Rectal smooth muscle tissue (tissue), 1 donor: ENCODE measurements around the gene IGF2.

ENCODE experiments used
- H3K27ac ChIP-seq: one replicate; pipeline ENCODE4 v1.7.0; 2013; ENCODE audit warnings: low read depth, low read length, inconsistent platforms
- H3K27me3 ChIP-seq: one replicate; pipeline ENCODE4 v1.7.0; 2013; ENCODE audit warnings: low read length; ENCODE audit not compliant: control insufficient read depth, insufficient read depth
- H3K36me3 ChIP-seq: one replicate; pipeline ENCODE4 v1.7.0; 2013; ENCODE audit warnings: low read length; ENCODE audit not compliant: control insufficient read depth, insufficient read depth
- H3K4me1 ChIP-seq: one replicate; pipeline ENCODE4 v1.7.0; 2013; ENCODE audit warnings: low read length; ENCODE audit not compliant: control insufficient read depth, insufficient read depth
- H3K4me3 ChIP-seq: one replicate; pipeline ENCODE4 v1.7.0; 2013; ENCODE audit warnings: low read length
- H3K9ac ChIP-seq: one replicate; pipeline ENCODE4 v1.7.0; 2013; ENCODE audit warnings: low read length

IGF2 gene

DNA sequence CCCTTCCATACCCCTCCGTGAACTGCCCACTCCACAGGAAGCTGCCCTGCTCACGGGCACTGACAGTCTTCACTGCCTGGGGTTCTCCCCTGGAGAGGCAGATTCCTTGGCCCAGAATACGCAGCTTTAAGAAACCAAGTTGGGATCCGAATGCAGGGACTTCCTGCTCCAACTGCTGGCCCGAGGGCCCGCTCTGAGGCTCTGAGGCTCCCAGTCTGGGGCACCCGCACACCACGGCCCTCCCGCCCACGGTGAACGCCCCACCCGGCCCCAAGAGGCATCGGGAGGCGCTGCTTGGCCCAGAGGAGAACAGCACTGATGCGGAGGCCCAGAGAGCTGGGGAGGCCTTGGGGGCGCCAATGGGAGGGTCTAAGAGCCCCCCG is 42.3 kb downstream of the IGF2 start:
- Histone ChIP-seq H3K27me3 (no peaks in the 10 kb centered on the region), H3K27ac (no peak overlapping the region), H3K4me3 (no peak overlapping the region), H3K4me1 (no peaks in the 10 kb centered on the region), H3K36me3 (no peaks in the 10 kb centered on the region), H3K9ac (no peak overlapping the region)

DNA sequence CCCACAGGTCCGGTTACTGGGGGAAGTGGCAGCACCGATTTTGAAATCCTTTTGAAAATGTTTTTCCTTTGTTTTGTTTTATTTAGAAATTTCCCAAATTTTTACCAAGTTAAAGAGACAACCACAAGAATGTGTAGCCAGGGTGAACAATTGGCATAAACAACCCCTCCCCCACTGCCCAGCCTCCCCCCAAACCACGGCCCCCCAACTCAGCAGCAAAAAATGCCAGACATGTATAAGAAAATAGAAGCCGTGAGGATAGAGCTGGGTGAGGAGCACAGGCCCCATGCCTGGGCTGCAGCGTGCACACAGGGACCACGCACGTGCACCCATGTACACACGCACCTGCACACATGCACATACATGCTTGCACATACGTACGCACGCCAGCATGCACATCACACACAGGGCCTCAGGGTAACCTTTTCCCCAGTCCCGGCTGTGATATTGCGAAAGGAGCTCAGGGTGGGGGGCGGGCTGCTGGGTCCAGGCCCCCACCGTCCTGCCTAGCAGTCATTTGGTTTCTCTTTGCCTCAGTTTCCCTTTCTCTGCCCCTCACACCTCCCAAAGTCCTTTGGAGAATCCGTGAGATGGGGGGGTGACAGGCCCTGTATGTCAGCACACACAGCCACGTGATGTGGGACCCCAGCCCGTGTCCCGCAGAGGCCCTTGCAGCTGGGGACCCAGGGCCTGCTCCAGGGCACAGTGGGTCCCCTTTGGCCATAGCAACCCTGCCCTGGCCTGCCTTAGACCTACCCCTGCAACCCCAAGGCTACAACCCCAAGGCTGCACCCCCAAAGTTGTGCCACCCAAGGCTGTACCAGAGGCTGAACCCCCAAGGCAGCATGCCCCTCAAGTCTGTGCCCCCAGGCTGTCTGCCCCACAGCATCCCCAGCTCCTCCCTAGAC is 42.9 kb downstream of the IGF2 start:
- no peaks in the 10 kb centered on the region for H3K4me1 ChIP-seq
- no peak overlapping the region for H3K27ac ChIP-seq
- no peaks in the 10 kb centered on the region for H3K27me3 ChIP-seq
- no peak overlapping the region for H3K9ac ChIP-seq
- no peaks in the 10 kb centered on the region for H3K36me3 ChIP-seq
- H3K4me3 ChIP-seq = no peak overlapping the region

DNA sequence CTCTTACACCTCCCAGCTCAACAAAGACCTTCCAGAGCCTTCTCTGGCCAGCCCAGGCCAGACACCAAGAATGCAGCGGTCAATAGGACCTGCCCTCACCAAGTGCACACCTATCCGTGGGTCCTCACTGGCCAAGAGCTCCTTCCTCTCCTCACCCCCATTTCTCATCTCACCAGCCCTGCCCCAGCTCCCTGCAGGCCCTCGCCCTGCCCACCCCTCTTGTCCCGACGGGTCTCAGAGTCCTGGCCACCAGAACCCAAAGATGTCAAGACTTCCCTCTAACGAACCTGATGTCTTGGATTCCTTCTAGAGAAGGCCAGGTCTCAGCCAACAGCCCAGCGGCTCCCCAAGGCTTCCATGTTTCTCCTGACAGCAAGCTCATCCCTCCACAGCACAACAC is 43.6 kb downstream of the IGF2 start:
- no peaks in the 10 kb centered on the region for H3K4me1 ChIP-seq
- no peaks in the 10 kb centered on the region for H3K36me3 ChIP-seq
- H3K27me3 ChIP-seq = no peaks in the 10 kb centered on the region
- no peak overlapping the region for H3K27ac ChIP-seq
- no peak overlapping the region for H3K9ac ChIP-seq
- no peak overlapping the region for H3K4me3 ChIP-seq

DNA sequence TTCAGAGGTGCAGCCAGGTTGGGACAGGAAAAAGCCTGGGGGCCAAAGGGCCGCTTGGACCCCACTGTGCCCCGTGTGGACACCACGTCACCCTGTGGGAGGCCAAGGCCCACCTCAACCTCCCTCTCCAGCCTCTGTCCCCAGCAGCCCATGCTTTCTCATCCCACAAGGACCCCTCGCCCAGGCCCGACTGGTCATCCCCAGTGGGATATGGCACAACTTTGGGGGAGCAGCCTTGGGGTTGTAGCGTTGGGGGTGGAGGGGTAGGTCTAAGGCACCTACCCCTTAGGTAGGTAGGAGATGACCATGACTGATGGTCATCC is 44.0 kb downstream of the IGF2 start:
- H3K4me1 ChIP-seq = no peaks in the 10 kb centered on the region
- H3K4me3 ChIP-seq = no peak overlapping the region
- H3K27me3 ChIP-seq = no peaks in the 10 kb centered on the region
- H3K9ac ChIP-seq = no peak overlapping the region
- no peaks in the 10 kb centered on the region for H3K36me3 ChIP-seq
- H3K27ac ChIP-seq = no peak overlapping the region

DNA sequence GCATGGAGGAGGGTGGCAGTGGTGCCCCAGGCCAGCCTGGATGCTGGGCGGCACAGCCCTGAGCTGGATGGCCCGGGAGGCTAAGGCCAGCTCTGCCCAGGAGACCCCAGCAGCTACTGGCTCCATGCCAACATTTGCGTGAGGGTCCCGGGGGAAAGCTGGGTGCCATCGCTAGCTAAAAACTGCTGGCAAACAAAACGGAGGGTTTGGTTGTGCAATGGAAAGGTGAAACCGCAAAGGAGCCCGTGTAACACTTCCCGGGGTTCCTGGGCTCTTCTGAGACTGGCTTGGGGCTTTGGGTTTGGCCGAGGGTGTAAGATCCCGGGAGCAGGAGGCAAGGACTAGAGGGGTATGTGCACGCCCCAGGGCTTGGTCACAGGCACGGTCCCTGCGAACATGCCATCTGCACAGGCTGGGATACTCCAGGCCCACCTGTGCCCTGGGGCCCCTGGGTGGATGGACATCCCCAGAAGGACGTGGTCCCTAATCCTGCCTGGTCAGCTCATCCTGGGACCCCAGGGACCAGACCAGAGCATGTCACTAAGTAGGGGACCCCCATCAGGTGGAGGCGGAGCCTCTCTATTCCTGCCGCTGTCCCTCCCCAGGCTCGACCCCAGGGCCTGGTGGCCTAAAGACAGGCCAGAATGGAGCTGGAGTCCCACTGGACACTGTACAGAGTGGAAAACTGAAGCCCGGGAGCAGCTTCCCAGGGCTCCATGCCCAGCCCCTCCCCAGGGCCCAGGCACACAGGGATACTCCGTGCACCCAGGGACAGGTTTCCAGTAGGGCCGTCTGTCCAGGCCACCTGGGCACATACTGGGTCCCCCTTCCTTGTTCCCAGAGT is 44.6 kb downstream of the IGF2 start:
- Histone ChIP-seq H3K9ac (no peak overlapping the region), H3K27ac (no peak overlapping the region), H3K27me3 (no peaks in the 10 kb centered on the region)

DNA sequence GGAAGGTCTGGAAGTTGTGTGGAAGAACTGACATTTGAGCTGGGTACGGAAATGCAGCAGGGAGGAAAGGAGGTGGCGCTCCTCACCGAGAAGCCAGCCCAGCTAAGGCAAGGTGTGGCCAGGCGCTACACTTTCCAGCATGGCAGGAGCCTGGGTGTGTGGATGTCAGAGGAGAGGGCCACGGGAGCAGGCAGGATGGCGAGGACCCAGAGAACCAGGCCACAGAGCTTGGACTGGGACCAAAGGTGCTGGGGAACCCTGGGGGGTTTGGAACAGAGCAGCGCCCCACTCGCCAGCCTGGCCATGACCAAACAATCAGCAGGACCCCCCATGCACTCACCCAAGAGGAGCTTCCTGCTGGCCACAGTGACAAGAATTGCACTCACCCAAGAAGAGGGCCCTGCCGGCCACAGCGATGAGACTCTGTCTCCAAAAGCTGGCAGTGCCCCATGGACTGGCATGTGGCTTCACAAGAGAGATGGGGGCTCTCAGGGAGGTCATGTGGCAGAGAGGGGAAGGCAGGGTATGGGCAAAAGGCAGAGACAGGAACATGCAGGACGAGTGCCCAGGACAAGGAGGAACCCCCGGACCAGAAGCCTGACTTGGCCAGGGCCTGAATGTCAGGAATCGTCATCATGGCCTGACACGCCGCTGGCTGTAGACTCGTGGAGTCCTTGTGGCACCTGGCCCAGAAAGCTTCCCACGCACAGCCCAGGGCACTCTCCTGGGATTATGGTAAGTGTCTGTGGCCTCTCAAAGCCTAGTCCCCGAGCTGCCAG is 45.4 kb downstream of the IGF2 start:
- Histone ChIP-seq H3K4me3 (no peak overlapping the region), H3K36me3 (no peaks in the 10 kb centered on the region), H3K9ac (no peak overlapping the region), H3K27ac (no peak overlapping the region), H3K4me1 (no peaks in the 10 kb centered on the region), H3K27me3 (no peaks in the 10 kb centered on the region)

More for the DNA sequence above, 44.6 kb downstream of the IGF2 start:
- no peak overlapping the region for H3K4me3 ChIP-seq
- H3K36me3 ChIP-seq = no peaks in the 10 kb centered on the region
- no peaks in the 10 kb centered on the region for H3K4me1 ChIP-seq

GRCh38 chr11:2092956-2093412 is 46.2 kb downstream of the IGF2 start:
- Histone ChIP-seq H3K36me3 (no peaks in the 10 kb centered on the region), H3K27ac (no peak overlapping the region), H3K9ac (no peak overlapping the region), H3K27me3 (no peaks in the 10 kb centered on the region), H3K4me1 (no peaks in the 10 kb centered on the region), H3K4me3 (no peak overlapping the region)

DNA sequence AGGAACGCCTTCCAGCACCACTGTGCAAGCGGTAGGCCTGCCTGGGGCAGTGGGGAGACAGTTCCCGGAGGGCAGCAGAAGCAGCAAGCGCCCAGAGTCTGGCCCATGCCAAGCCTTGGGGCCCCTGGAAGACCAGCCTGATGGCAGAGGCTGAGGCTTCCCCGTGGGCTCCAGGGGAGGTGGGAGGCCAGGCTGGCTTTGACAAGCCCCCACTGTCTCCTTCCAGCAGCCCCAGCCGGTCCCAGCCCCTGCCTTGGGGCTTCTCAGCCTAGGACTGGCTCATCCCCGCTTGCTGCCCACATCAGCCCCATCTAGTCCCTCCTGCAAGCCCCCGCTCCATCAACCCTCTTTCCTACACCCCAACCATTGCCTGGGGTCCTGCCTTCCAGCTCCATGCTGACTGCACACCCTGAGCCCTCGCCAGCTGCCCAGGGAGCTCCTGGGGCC is 46.7 kb downstream of the IGF2 start:
- Histone ChIP-seq H3K4me3 (no peak overlapping the region), H3K9ac (no peak overlapping the region), H3K27me3 (no peaks in the 10 kb centered on the region), H3K36me3 (no peaks in the 10 kb centered on the region), H3K4me1 (no peaks in the 10 kb centered on the region), H3K27ac (no peak overlapping the region)

GRCh38 chr11:2091786-2092463 is 47.3 kb downstream of the IGF2 start:
- no peaks in the 10 kb centered on the region for H3K4me1 ChIP-seq
- no peaks in the 10 kb centered on the region for H3K27me3 ChIP-seq
- H3K9ac ChIP-seq = no peak overlapping the region
- no peak overlapping the region for H3K27ac ChIP-seq
- no peak overlapping the region for H3K4me3 ChIP-seq
- H3K36me3 ChIP-seq = no peaks in the 10 kb centered on the region

DNA sequence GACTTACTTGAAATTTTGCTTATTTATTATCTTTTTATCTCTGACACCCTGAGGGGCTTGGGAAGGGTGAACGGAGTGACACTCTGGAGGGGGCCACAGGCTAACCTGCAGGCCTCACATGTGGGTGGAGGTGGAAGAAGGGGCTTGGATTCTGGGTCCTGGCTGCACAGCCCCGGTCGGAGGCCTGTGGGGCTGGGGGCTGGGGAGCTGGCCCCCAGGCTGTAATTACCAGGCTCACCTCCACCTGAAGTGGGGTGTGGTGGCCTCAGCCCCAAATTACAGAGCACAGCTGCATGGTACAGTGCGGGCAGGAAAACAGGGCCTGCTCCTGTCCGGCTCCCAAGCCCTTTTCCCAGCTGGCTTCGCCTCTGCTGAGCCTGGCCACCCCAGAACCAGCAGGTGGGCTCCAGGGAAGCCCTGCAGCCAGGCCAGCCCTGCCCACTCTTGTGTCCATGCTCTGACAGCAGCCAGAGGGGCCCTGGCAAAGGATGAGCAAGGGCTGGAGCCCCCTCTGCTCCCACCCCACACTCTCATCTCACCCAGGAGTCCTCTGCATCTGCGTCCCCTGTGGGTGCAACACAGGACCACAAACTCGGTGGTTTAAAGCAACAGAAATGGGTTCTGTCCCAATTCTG is 48.0 kb downstream of the IGF2 start:
- Histone ChIP-seq H3K36me3 (no peaks in the 10 kb centered on the region), H3K9ac (no peak overlapping the region), H3K27ac (no peak overlapping the region), H3K4me3 (no peak overlapping the region), H3K27me3 (peaks cover under 1% of the 10 kb centered on the region), H3K4me1 (no peaks in the 10 kb centered on the region)

DNA sequence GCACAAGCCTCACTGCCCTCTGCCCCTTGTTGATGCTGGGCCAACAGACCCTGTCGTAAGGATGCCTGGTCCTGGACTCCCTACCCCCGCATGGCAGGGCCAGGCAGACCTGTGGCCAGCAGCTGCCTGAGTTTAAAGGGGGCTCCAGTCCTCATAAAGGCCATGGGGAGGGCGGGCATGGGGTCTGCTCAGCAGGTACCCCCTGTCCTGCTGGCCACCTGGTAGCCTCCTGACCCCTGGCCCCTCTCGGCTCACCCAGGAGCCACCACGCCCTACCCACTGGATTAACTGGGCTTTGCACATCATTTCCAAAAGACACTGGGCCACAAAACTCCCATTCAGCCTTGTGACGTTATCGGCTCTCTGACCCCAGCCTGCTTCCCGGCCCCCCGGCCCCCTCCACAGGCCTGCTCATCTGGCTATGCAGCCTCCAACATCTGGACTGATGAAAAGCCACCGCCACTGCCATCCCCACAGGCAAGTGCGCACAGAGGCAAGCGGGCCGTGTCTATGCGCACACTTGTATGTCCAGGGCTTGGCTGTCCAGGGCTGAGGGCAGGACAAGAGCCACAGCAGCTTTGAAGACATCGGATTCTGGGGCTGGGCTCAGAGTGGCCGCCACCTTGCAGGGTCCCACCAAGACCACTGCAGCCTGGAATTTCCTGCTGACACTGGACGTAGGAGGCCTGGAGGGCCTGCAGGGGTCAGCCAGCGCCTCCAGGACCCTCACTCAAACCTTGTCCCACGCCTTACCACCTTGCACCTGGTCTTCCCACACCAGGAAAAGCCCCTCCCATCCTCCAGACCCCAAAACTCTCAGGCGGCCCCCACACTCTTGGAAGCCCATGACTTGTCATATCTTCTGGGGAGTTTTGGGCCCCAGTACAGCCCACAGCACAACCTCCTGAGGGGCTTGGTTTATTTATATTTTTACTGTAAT is 48.7 kb downstream of the IGF2 start:
- H3K27ac ChIP-seq = no peak overlapping the region

More for the DNA sequence above, 48.7 kb downstream of the IGF2 start:
- H3K9ac ChIP-seq = no peak overlapping the region
- H3K4me1 ChIP-seq = no peaks in the 10 kb centered on the region
- no peaks in the 10 kb centered on the region for H3K36me3 ChIP-seq
- H3K27me3 ChIP-seq = peaks cover 3% of the 10 kb centered on the region
- no peak overlapping the region for H3K4me3 ChIP-seq
